ENCODE data around the gene NRXN3.

Gene NRXN3

DNA sequence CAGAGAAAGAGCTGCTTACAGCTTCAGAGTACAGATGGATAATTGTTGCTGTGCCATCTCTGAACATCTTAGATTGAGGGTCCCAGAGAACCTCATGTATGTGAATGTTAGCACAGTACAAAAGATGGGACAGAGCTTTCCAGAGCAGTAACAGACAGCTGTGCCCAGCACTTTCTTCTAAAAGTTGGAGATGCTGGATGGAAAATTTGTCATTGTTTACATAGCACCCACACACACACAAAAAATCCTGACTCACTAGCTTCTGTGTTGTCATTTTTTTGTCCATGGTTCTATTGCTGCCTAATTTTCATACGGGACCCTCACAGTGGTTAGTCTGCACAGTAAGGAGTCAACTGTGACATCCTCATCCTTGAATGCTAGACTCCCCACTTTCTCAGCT lies 1666.4 kb downstream of the NRXN3 start:
- Histone ChIP-seq H2AFZ (ENCODE audit: low read length) (no peak overlapping the region), H3K4me2 (ENCODE audit: low read length) (no peak overlapping the region), H3K9me3 (ENCODE audit: low read length) (no peaks in the 10 kb centered on the region), H3K36me3 (ENCODE audit: insufficient read depth, low read length) (no peaks in the 10 kb centered on the region), H3K27ac (ENCODE audit: low read depth, low read length, poor library complexity, severe bottlenecking) (no peak overlapping the region), H3K4me1 (ENCODE audit: insufficient read depth, low read length, severe bottlenecking) (no peaks in the 10 kb centered on the region), H3K9me2 (ENCODE audit: low read depth, low read length) (no peaks in the 10 kb centered on the region), H3F3A (ENCODE audit: insufficient read depth, low read length) (no peaks in the 10 kb centered on the region), H3K9ac (ENCODE audit: low read length) (no peak overlapping the region), H4K20me1 (ENCODE audit: insufficient read depth, low read length) (no peaks in the 10 kb centered on the region), H3K79me2 (ENCODE audit: insufficient read depth, low read length) (no peaks in the 10 kb centered on the region), H3K4me3 (ENCODE audit: low read depth, low read length, poor library complexity, severe bottlenecking) (no peak overlapping the region), H3K27me3 (ENCODE audit: insufficient read depth, low read length) (no peaks in the 10 kb centered on the region)
- no peak for TF ChIP-seq CTCF (IDR thresholded peaks at IDR 0.05; ENCODE audit: low read length)
- no peak for TF ChIP-seq EZH2 (IDR thresholded peaks at IDR 0.05; ENCODE audit: borderline replicate concordance, low read length)

GRCh38 chr14:79837699-79838098 lies 1667.5 kb downstream of the NRXN3 start:
- no peak overlapping the region for H3K4me3 ChIP-seq (ENCODE audit: low read depth, low read length, poor library complexity, severe bottlenecking)
- H3K9me2 ChIP-seq (ENCODE audit: low read depth, low read length), result no peaks in the 10 kb centered on the region
- no peaks in the 10 kb centered on the region for H3F3A ChIP-seq (ENCODE audit: insufficient read depth, low read length)
- H4K20me1 ChIP-seq (ENCODE audit: insufficient read depth, low read length), result no peaks in the 10 kb centered on the region
- H3K9ac ChIP-seq (ENCODE audit: low read length), result no peak overlapping the region
- H3K27ac ChIP-seq (ENCODE audit: low read depth, low read length, poor library complexity, severe bottlenecking), result no peak overlapping the region
- H3K79me2 ChIP-seq (ENCODE audit: insufficient read depth, low read length), result no peaks in the 10 kb centered on the region
- H3K4me1 ChIP-seq (ENCODE audit: insufficient read depth, low read length, severe bottlenecking), result no peaks in the 10 kb centered on the region
- no peaks in the 10 kb centered on the region for H3K36me3 ChIP-seq (ENCODE audit: insufficient read depth, low read length)
- no peak overlapping the region for H3K4me2 ChIP-seq (ENCODE audit: low read length)
- no peaks in the 10 kb centered on the region for H3K9me3 ChIP-seq (ENCODE audit: low read length)
- no peak overlapping the region for H2AFZ ChIP-seq (ENCODE audit: low read length)
- no peak for TF ChIP-seq EZH2 (IDR thresholded peaks at IDR 0.05; ENCODE audit: borderline replicate concordance, low read length)
- no peak for TF ChIP-seq CTCF (IDR thresholded peaks at IDR 0.05; ENCODE audit: low read length)
- H3K27me3 ChIP-seq (ENCODE audit: insufficient read depth, low read length), result no peaks in the 10 kb centered on the region

DNA sequence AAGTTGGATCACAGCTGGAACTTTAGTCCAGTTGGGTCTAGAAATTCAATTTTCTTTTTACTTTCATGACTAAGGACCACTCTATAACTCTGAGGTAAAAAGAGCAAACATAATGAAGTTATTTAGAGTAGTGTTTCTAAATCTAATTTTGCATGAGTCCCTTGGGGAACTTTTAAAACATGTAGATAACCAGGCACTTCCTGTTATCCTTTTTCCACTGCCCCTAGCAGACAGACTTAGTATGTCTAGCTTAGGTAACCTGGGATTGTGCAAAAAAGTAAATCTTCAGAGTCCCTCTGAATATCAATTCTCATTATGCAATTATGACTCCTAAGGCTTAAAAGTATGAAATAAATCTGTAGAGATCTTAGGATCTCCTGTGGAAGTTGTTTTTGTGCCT lies 1669.9 kb downstream of the NRXN3 start:
- Histone ChIP-seq H3K4me1 (ENCODE audit: insufficient read depth, low read length, severe bottlenecking) (no peaks in the 10 kb centered on the region), H3K4me2 (ENCODE audit: low read length) (no peak overlapping the region), H3K27me3 (ENCODE audit: insufficient read depth, low read length) (no peaks in the 10 kb centered on the region), H3K79me2 (ENCODE audit: insufficient read depth, low read length) (no peaks in the 10 kb centered on the region), H3K9ac (ENCODE audit: low read length) (no peak overlapping the region), H3K4me3 (ENCODE audit: low read depth, low read length, poor library complexity, severe bottlenecking) (no peak overlapping the region), H3K9me3 (ENCODE audit: low read length) (no peaks in the 10 kb centered on the region), H3K27ac (ENCODE audit: low read depth, low read length, poor library complexity, severe bottlenecking) (no peak overlapping the region), H3K36me3 (ENCODE audit: insufficient read depth, low read length) (no peaks in the 10 kb centered on the region), H3K9me2 (ENCODE audit: low read depth, low read length) (no peaks in the 10 kb centered on the region), H2AFZ (ENCODE audit: low read length) (no peak overlapping the region), H4K20me1 (ENCODE audit: insufficient read depth, low read length) (no peaks in the 10 kb centered on the region), H3F3A (ENCODE audit: insufficient read depth, low read length) (no peaks in the 10 kb centered on the region)
- TF ChIP-seq EZH2 (IDR thresholded peaks at IDR 0.05; ENCODE audit: borderline replicate concordance, low read length), result no peak
- TF ChIP-seq CTCF (IDR thresholded peaks at IDR 0.05; ENCODE audit: low read length), result no peak

All from OCI-LY1 (cell line).